IPS DF 6.9 (cell line): ENCODE data around the gene ASIC2.

Experiments
- DNase-seq: peaks from one replicate; pipeline ENCODE4 v3.0.0-alpha.2; 2013; ENCODE audit warnings: low read depth, low spot score
- H3K27ac ChIP-seq: one replicate; pipeline ENCODE4 v1.5.1; 2013; ENCODE audit warnings: low read length, control low read depth
- H3K27me3 ChIP-seq: 2 replicates; pipeline ENCODE4 v1.6.1; 2013; ENCODE audit warnings: mild to moderate bottlenecking, low read length; ENCODE audit not compliant: control insufficient read depth, insufficient read depth
- H3K36me3 ChIP-seq: 2 replicates; pipeline ENCODE4 v1.6.1; 2013; ENCODE audit warnings: low read length; ENCODE audit not compliant: control insufficient read depth, insufficient read depth
- H3K4me1 ChIP-seq: 2 replicates; pipeline ENCODE4 v1.6.1; 2013; ENCODE audit warnings: low read length; ENCODE audit not compliant: control insufficient read depth, insufficient read depth
- H3K4me3 ChIP-seq: 2 replicates; pipeline ENCODE4 v1.5.1; 2013; ENCODE audit warnings: mild to moderate bottlenecking, low read length
- H3K9me3 ChIP-seq: 2 replicates; pipeline ENCODE4 v1.6.1; 2013; ENCODE audit warnings: low read length, inconsistent platforms; ENCODE audit not compliant: control insufficient read depth, insufficient read depth
- WGBS: extraction: QIAGEN DNeasy Blood & Tissue Kit; methylation state at CpG from one replicate; pipeline ENCODE4 v1.1.7; 2013; ENCODE audit warnings: mixed read lengths, missing lambda C conversion rate; ENCODE audit not compliant: insufficient read length, insufficient coverage; 5-methylcytosine and 5-hydroxymethylcytosine counted together

ASIC2 gene

DNA sequence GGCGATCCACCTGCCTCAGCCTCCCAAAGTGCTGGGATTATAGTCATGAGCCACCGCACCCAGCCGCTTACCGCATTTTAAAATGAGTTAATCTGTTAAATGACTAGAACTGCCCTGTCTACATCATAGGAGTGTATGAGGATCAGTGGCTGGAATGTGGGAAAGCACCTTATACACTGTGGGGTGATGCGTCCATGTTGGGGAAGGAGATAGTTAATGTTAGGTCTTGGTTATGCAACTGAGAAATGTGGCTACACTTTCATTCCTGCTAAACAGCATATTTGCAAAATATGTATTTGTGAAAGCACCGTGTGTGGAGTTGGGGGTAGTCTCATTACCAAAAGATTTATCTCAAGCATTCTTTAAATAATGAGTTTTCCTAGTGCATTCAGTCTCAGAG, 193.8 kb downstream of the ASIC2 start:
- no peak overlapping the region for H3K27ac ChIP-seq

GRCh38 chr17:33097411-33097810, 195.7 kb downstream of the ASIC2 start:
- Histone ChIP-seq H3K4me3 (no peak overlapping the region), H3K27me3 (no peaks in the 10 kb centered on the region; the same call in 1 of the 2 replicates), H3K9me3 (no peaks in the 10 kb centered on the region), H3K36me3 (no peaks in the 10 kb centered on the region), H3K4me1 (no peaks in the 10 kb centered on the region), H3K27ac (no peak overlapping the region)
- WGBS: no CpG with 5 or more reads among the region's 8 CpGs
- DNase-seq: no peak

More for the DNA sequence above, 193.8 kb downstream of the ASIC2 start:
- H3K4me3 ChIP-seq: no peak overlapping the region
- no CpG with 5 or more reads among the region's 6 CpGs for WGBS
- no peaks in the 10 kb centered on the region for H3K4me1 ChIP-seq
- H3K27me3 ChIP-seq: no peaks in the 10 kb centered on the region; the same call in 1 of the 2 replicates
- H3K36me3 ChIP-seq: no peaks in the 10 kb centered on the region
- no peaks in the 10 kb centered on the region for H3K9me3 ChIP-seq
- DNase-seq: no peak

- WGBS: no CpG with 5 or more reads among the region's 4 CpGs
- Histone ChIP-seq H3K4me1 (no peaks in the 10 kb centered on the region), H3K36me3 (no peaks in the 10 kb centered on the region), H3K27me3 (no peaks in the 10 kb centered on the region; the same call in 1 of the 2 replicates), H3K27ac (no peak overlapping the region), H3K9me3 (no peaks in the 10 kb centered on the region), H3K4me3 (no peak overlapping the region)
- no peak for DNase-seq
These were observed 196.9 kb downstream of the ASIC2 start for GRCh38 chr17:33096161-33096560.

- no peaks in the 10 kb centered on the region for H3K4me1 ChIP-seq
- no peak overlapping the region for H3K4me3 ChIP-seq
- no peaks in the 10 kb centered on the region for H3K27me3 ChIP-seq
- no peak overlapping the region for H3K27ac ChIP-seq
- no peaks in the 10 kb centered on the region for H3K36me3 ChIP-seq
- WGBS: no CpG with 5 or more reads among the region's 5 CpGs
- DNase-seq: no peak
- no peaks in the 10 kb centered on the region for H3K9me3 ChIP-seq
These were observed 201.8 kb downstream of the ASIC2 start for GRCh38 chr17:33091271-33091670.

GRCh38 chr17:33090806-33091205, 202.3 kb downstream of the ASIC2 start:
- H3K9me3 ChIP-seq: no peaks in the 10 kb centered on the region
- WGBS: no CpG with 5 or more reads among the region's 1 CpG
- no peak for DNase-seq
- no peaks in the 10 kb centered on the region for H3K36me3 ChIP-seq
- H3K27ac ChIP-seq: no peak overlapping the region
- no peaks in the 10 kb centered on the region for H3K27me3 ChIP-seq
- no peak overlapping the region for H3K4me3 ChIP-seq
- no peaks in the 10 kb centered on the region for H3K4me1 ChIP-seq

- no peaks in the 10 kb centered on the region for H3K27me3 ChIP-seq
- H3K4me1 ChIP-seq: no peaks in the 10 kb centered on the region
- no peak for DNase-seq
- H3K4me3 ChIP-seq: no peak overlapping the region
- H3K36me3 ChIP-seq: no peaks in the 10 kb centered on the region
- H3K27ac ChIP-seq: no peak overlapping the region
- H3K9me3 ChIP-seq: no peaks in the 10 kb centered on the region
These were observed 206.2 kb downstream of the ASIC2 start for GRCh38 chr17:33086878-33087277.

GRCh38 chr17:33086041-33086440, 207.1 kb downstream of the ASIC2 start:
- no peaks in the 10 kb centered on the region for H3K4me1 ChIP-seq
- H3K4me3 ChIP-seq: no peak overlapping the region
- H3K36me3 ChIP-seq: no peaks in the 10 kb centered on the region
- DNase-seq: no peak
- H3K9me3 ChIP-seq: no peaks in the 10 kb centered on the region
- WGBS: no CpG with 5 or more reads among the region's 1 CpG
- no peaks in the 10 kb centered on the region for H3K27me3 ChIP-seq
- H3K27ac ChIP-seq: no peak overlapping the region

DNA sequence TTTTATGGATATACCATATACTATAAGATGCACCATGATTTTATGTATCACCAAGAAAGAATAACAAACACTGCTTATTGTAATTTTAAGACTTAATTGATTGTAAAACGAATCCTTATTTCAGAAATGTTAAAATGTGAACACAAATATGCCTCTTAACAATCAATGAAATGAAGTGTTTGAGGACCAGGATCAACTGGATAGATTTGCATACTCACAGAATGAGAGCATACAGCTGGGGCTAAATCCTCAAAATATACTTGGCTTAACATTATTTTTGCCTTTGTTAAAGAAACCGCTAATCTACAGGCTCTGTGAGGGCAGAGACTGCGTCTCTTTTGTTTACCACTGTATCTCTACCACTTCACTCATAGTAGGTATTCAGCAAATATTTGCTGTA, 207.8 kb downstream of the ASIC2 start:
- no peaks in the 10 kb centered on the region for H3K36me3 ChIP-seq
- DNase-seq: no peak
- H3K4me1 ChIP-seq: no peaks in the 10 kb centered on the region
- no peak overlapping the region for H3K27ac ChIP-seq
- no CpG with 5 or more reads among the region's 3 CpGs for WGBS
- no peaks in the 10 kb centered on the region for H3K9me3 ChIP-seq
- H3K27me3 ChIP-seq: no peaks in the 10 kb centered on the region
- H3K4me3 ChIP-seq: no peak overlapping the region

GRCh38 chr17:33084755-33085154, 208.3 kb downstream of the ASIC2 start:
- no CpG with 5 or more reads among the region's 2 CpGs for WGBS
- Histone ChIP-seq H3K27ac (no peak overlapping the region), H3K9me3 (no peaks in the 10 kb centered on the region), H3K4me1 (no peaks in the 10 kb centered on the region), H3K27me3 (no peaks in the 10 kb centered on the region), H3K4me3 (no peak overlapping the region), H3K36me3 (no peaks in the 10 kb centered on the region)
- no peak for DNase-seq

DNA sequence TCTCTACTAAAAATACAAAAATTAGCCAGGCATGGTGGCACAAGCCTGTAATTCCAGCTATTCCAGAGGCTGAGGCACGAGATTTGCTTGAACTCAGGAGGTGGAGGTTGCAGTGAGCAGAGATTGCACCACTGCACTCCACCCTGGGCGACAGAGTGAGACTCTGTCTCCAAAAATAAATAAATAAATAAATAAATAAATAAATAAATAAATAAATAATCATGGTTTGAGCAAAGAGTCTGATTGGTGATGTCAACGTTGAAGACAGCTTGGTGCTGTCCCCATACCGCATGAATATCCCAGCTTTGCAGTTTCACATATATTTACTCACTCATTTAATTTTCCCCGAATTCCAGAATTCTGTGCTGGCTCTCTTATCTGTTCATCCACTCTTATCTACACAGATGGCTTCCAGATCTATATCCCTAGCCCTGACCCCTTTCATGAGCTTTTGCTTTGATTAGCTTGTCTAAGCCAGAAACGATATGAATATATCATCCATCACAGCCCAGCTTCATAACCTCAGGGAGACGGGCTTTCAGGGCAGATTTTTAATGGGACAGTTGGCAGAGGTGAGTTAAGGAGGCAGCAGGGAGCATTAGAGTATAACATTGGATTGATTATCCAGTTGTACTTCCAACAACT, 210.4 kb downstream of the ASIC2 start:
- no peaks in the 10 kb centered on the region for H3K4me1 ChIP-seq
- H3K27me3 ChIP-seq: no peaks in the 10 kb centered on the region
- H3K4me3 ChIP-seq: no peak overlapping the region
- no CpG with 5 or more reads among the region's 7 CpGs for WGBS
- no peak overlapping the region for H3K27ac ChIP-seq
- no peaks in the 10 kb centered on the region for H3K9me3 ChIP-seq
- no peaks in the 10 kb centered on the region for H3K36me3 ChIP-seq
- DNase-seq: no peak

GRCh38 chr17:33080091-33080490, 213.0 kb downstream of the ASIC2 start:
- WGBS: no CpG with 5 or more reads among the region's 3 CpGs
- Histone ChIP-seq H3K27ac (no peak overlapping the region), H3K4me1 (no peaks in the 10 kb centered on the region)

More at GRCh38 chr17:33080091-33080490, 213.0 kb downstream of the ASIC2 start:
- no peak overlapping the region for H3K4me3 ChIP-seq
- no peaks in the 10 kb centered on the region for H3K27me3 ChIP-seq
- no peaks in the 10 kb centered on the region for H3K9me3 ChIP-seq
- DNase-seq: no peak
- H3K36me3 ChIP-seq: no peaks in the 10 kb centered on the region
